GM12892 (cell line): ENCODE results near the gene ATAD3B.

ENCODE experiments used
- DNase-seq: peaks from one replicate; pipeline ENCODE4 v3.0.0; 2011; ENCODE audit not compliant: insufficient read length
- FAIRE-seq: peaks from 2 replicates; lab custom pipeline; 2011; peaks lifted over from hg19 to GRCh38; lab: Jason Lieb, UNC
- POLR2A ChIP-seq: IDR thresholded peaks from 2 replicates; pipeline ENCODE4 v1.6.1; 2011; ENCODE audit warnings: low read depth, low read length, control low read depth
- POLR2AphosphoS5 ChIP-seq: IDR thresholded peaks from 2 replicates; pipeline ENCODE4 v1.6.1; 2011; ENCODE audit warnings: low read depth, low read length, control low read depth
- TAF1 ChIP-seq: IDR thresholded peaks from 2 replicates; pipeline ENCODE4 v1.6.1; 2011; ENCODE audit warnings: low read depth, mild to moderate bottlenecking, control low read depth, low read length, borderline replicate concordance

ATAD3B gene

DNA sequence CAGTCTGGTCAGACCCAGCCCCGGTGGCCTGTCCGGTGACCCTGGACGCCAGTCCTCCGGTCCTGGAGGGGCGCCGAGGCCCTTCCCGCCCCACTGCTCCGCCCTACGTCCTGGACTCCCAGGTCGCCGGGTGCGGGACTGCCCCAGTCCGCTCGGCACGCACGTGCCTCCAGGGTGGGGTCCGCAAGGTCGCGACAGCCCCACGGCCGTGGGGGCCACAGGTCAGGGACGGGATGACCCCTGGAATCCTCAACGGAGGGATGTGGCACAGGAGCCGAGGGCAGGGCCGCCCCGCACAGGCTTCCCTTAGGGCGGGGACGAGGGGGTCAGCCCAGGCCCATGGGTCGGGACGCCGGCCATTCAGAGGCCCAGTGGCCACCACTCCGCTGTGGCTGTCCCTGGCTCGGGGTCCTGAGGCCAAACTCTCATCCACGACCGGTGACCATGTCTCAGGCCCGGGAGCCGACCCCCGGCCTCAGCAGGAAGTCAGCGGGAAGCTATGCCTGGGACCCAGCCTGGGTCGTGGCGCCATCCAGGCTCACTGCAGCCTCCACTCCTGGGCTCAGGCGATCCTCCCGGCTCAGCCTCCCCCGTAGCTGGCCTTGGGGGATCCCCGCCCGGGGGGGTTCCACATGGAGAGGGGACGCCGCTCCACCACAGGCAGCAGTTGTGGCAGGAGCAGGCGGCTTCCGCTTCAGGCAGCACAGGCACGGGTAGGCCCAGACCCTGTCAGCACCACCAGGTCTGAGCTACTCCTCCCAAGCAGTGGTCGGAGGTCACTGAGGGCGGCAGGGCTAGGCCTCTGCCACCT, 69.5 kb downstream of the ATAD3B start:
- no peak for TF ChIP-seq TAF1
- TF ChIP-seq POLR2A, result no peak
- TF ChIP-seq POLR2AphosphoS5, result no peak
- DNase-seq (no peak), FAIRE-seq (no peak)

DNA sequence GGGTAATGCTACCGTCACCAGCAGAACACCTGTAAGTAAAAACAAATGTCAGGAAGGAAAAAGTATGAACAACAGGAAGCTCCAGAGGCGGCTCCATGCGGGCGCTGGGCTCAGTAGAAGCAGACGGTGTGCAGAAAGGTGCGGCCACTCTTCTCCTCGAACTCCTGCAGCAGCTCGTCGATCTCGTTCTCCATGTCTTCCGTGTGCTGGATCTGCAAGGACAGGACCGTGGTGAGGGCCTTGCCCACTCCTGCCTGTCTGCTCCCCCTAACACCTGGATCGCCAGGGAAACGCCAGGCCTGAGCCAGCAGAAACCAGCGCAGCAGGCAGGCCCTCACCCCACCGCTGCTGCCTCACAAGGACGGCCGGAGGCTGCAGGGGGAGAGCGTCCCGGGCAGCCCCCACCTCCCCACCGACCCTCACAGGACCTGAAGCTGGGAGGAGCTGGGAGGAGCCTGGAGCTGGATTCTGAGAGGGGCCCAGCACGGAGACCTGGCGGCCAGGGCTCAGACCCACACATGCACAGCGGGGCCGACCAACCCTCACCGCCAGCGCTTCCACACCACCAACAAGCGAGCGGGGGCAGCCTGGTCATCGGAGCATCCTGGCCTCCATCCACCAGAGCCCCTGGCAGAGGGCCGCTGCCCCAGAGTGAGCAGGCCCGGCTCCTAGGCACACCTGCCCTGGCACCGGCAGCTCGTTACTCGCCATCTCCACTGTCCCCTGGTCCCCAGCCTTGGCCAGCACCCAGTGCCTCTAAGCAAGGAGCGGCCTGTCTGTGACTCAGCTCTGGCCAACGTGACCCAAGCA, 70.6 kb downstream of the ATAD3B start:
- FAIRE-seq (no peak), DNase-seq (no peak)
- TF ChIP-seq TAF1 (no peak), POLR2AphosphoS5 (no peak), POLR2A (no peak)

DNA sequence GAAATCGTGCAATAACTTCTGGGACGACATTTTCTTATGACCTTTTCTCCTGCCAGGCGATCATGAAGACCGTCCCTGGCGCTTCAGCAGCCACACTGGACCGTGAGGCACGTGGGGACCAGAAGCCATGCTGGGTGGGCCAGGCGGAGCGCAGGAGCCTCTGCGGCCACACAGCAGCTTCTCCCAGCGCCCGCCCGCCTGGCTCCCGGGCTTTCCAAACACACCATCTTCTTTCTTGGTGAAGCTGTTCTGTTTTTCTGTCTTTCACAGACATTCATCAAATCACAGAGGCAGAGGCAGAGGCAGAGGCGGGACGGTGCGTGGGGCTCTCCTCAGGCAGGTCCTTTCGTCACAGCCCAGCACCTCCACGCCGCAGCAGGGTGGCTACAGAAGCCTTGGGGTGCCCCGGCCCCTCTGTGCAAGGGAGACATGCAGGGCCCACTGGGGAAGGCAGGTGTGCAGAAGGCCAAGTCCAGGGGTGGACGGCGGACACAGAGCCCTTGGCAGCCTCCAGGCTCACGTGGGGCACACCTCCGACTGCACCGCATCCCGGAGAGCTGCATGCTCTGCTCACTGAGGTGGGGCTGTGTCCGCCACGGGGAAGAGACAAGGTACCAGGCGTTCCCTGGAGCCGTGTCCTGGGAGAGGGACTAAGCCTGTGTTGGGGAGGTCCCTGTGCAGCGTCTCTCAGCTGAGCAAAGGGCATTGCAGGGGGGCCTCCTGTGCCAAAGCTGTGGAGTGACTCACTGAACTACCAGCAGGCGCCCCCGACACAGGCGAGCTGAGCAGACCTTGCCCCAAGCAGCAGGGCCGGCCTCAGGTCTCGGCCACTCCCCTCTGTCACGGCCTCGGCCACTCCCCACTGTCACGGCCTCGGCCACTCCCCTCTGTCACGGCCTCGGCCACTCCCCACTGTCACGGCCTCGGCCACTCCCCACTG, 71.5 kb downstream of the ATAD3B start:
- TF ChIP-seq POLR2AphosphoS5 (no peak), TAF1 (no peak), POLR2A (no peak)
- FAIRE-seq (no peak), DNase-seq (no peak)

DNA sequence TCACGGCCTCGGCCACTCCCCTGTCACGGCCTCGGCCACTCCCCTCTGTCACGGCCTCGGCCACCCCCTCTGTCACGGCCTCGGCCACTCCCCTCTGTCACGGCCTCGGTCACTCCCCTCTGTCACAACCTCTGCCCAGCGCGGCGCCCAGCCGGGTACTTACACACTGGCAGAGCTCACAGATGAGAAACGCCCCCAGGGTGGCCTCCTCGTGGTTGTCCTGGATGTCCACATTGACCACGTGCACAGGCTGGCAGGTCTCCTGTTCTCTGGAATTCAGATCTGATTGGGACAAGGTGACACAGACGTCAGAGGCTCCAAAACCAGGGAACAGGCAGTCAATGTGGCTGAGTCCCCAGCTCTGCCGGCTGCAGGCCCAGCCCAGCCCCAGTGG, 72.1 kb downstream of the ATAD3B start:
- FAIRE-seq (no peak), DNase-seq (no peak)
- no peak for TF ChIP-seq POLR2A
- no peak for TF ChIP-seq TAF1
- no peak for TF ChIP-seq POLR2AphosphoS5

DNA sequence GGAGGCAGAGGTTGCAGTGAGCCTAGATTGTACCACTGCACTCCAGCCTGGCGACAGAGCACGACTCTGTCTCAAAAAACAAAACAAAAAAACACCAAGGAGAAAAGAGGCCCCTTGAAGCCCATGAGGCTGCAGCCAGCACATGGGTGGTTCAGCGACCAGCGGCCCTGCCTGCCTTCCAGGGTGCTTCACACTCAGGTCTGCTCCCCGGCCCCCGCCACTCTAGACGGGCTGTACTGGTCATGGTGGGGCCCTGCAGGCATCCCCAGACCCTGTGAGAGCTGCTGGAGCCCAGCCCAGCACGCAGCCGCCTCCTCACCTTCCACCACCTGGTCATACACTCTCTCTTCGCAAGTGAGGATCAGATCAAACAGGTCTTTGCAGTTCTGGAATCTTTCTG, 73.0 kb downstream of the ATAD3B start:
- TF ChIP-seq POLR2A (no peak), POLR2AphosphoS5 (no peak), TAF1 (no peak)
- DNase-seq, result no peak
- no peak for FAIRE-seq
